ENCODE results near the gene MED25. TPM values are rescaled to one million over a fixed set of nuclear protein-coding genes. Genes with fewer than 3 reads are reported as not detected.
A peak's percentile ranks its signal among the peaks of the same experiment; 100 is the strongest.

MED25 gene
- total RNA-seq, result 10 to 100 TPM; 16.9 to 27.7 (median 23.9) TPM

DNA sequence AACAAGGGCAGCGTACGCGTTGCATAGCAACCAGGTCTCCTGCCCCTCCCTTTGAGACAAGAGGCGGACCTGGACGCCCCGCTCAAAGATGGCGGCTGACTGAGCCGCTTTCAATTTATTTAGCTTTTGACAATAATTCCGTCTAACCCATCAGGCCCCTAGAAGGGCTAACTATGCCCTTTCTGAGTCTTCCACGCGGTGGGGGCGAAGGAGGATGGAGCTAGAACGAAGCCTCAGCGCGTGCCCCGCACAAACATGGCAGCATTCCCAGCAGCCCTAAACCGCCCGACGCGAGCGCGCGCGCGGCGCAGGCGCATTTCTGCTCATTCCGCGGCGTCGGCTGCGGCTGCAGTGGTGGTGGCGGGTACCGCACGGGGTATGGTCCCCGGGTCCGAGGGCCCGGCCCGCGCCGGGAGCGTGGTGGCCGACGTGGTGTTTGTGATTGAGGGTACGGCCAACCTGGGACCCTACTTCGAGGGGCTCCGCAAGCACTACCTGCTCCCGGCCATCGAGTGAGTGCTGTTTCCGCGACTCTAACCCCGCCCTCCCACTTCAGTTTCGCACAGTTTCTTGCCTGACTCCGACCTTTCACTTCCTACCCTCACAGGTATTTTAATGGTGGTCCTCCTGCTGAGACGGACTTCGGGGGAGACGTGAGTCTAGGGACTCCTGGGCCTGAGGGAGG is at the start of gene MED25:
TSS of gene MED25 (plus strand) at position 326 of the 685 bp plus-strand sequence. CDS start at position 379, 53 bp downstream.
- intact Hi-C loops (cut with DNase I), result loop anchor here (10.0 kb wide), 1 partner anchor 57 kb away; the partner anchor contains the start of genes AKT1S1 and TBC1D17
- Histone ChIP-seq H3K4me1 (peaks cover 10 to 46% (median 16%) of the 10 kb centered on the region in 3 donors), H3K36me3 (peaks cover 0 to 31% (median 0%) of the 10 kb centered on the region in 3 donors), H3K27ac (peak within 1 kb of the TSS; percentile 91 to 97 (median 94)), H3K9me3 (no peaks in the 10 kb centered on the region), H3K4me3 (peak within 1 kb of the TSS; percentile 63 to 84 (median 70)), H3K27me3 (no peaks in the 10 kb centered on the region)
- WGBS, 2 donors, result 1% methylated on average over 14 to 17 of the region's 57 CpGs
- TF ChIP-seq, protein P1, sequence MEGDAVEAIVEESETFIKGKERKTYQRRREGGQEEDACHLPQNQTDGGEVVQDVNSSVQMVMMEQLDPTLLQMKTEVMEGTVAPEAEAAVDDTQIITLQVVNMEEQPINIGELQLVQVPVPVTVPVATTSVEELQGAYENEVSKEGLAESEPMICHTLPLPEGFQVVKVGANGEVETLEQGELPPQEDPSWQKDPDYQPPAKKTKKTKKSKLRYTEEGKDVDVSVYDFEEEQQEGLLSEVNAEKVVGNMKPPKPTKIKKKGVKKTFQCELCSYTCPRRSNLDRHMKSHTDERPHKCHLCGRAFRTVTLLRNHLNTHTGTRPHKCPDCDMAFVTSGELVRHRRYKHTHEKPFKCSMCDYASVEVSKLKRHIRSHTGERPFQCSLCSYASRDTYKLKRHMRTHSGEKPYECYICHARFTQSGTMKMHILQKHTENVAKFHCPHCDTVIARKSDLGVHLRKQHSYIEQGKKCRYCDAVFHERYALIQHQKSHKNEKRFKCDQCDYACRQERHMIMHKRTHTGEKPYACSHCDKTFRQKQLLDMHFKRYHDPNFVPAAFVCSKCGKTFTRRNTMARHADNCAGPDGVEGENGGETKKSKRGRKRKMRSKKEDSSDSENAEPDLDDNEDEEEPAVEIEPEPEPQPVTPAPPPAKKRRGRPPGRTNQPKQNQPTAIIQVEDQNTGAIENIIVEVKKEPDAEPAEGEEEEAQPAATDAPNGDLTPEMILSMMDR (IDR thresholded peaks at IDR 0.05), result peak in 5 of 6 experiments; percentile 33 to 65 (median 55)
- peak in 3 of 4 donors; percentile 40 to 86 (median 59) for TF ChIP-seq POLR2A (IDR thresholded peaks at IDR 0.05)
- DNase-seq, result peak; percentile 42

GRCh38 chr19:49770529-49770928 is 47.6 kb upstream of the MED25 start:
- intact Hi-C loops (cut with DNase I), result no loop called here
- no peaks in the 10 kb centered on the region for H3K27me3 ChIP-seq
- TF ChIP-seq, protein P1 (IDR thresholded peaks at IDR 0.05), result no peak
- no peak for TF ChIP-seq POLR2A (IDR thresholded peaks at IDR 0.05)
- H3K36me3 ChIP-seq, result peaks cover 0 to 23% (median 0%) of the 10 kb centered on the region in 3 donors
- WGBS, 2 donors, result 85 to 89% methylated on average over 8 of the region's 8 CpGs
- H3K9me3 ChIP-seq, result no peaks in the 10 kb centered on the region
- DNase-seq, result no peak
- no peak overlapping the region for H3K4me3 ChIP-seq
- peaks cover 13 to 50% (median 13%) of the 10 kb centered on the region in 3 donors for H3K4me1 ChIP-seq
- H3K27ac ChIP-seq, result no peak overlapping the region

- Histone ChIP-seq H3K4me1 (peaks cover 12 to 51% (median 13%) of the 10 kb centered on the region in 3 donors), H3K36me3 (peaks cover 0 to 34% (median 0%) of the 10 kb centered on the region in 3 donors), H3K27ac (no peak overlapping the region), H3K4me3 (no peak overlapping the region), H3K27me3 (no peaks in the 10 kb centered on the region), H3K9me3 (no peaks in the 10 kb centered on the region)
- WGBS, 2 donors, result 90 to 91% methylated on average over 12 to 13 of the region's 13 CpGs
- DNase-seq, result no peak
- intact Hi-C loops (cut with DNase I), result no loop called here
- TF ChIP-seq, protein P1 (IDR thresholded peaks at IDR 0.05), result no peak
- no peak for TF ChIP-seq POLR2A (IDR thresholded peaks at IDR 0.05)
Measured at GRCh38 chr19:49771674-49772139, 46.4 kb upstream of the MED25 start.

- Histone ChIP-seq H3K4me1 (peaks cover 6 to 45% (median 7%) of the 10 kb centered on the region in 3 donors), H3K4me3 (no peak overlapping the region), H3K9me3 (no peaks in the 10 kb centered on the region), H3K27me3 (no peaks in the 10 kb centered on the region), H3K36me3 (peaks cover 0 to 36% (median 0%) of the 10 kb centered on the region in 3 donors), H3K27ac (no peak overlapping the region)
- intact Hi-C loops (cut with DNase I), result no loop called here
- TF ChIP-seq POLR2A (IDR thresholded peaks at IDR 0.05), result no peak
- TF ChIP-seq, protein P1 (IDR thresholded peaks at IDR 0.05), result no peak
- DNase-seq, result no peak
- WGBS, 2 donors, result 73 to 75% methylated on average over 6 to 7 of the region's 10 CpGs
Measured at GRCh38 chr19:49772850-49773432, 45.1 kb upstream of the MED25 start.
